Spleen (tissue), 11 donors: ENCODE data around the gene HMCN2. TPM values are rescaled to one million over a fixed set of nuclear protein-coding genes. Genes with fewer than 3 reads are reported as not detected.

Source experiments
- DNase-seq: peaks from one replicate; pipeline ENCODE4 v3.0.0-alpha.2; 2020
- H3K27ac ChIP-seq, 8 donors: fragments of 200-600 bp; sonication (generic) in 7 of 8; 1 replicate in 4 of 8; 2 replicates in 4 of 8; pipeline versions ENCODE4 v1.5.0 to v1.8.0; 2016 to 2021; ENCODE audit warnings: inconsistent platforms in 4 of 8, mild to moderate bottlenecking in 4 of 8, moderate library complexity in 1 of 8
- H3K27me3 ChIP-seq, 7 donors: fragments of 200-600 bp; sonication (generic) in 6 of 7; replicated peaks in 1 of 7; 1 replicate in 4 of 7; 2 replicates in 3 of 7; pipeline versions ENCODE4 v1.5.0 to v1.8.0; 2016 to 2021; ENCODE audit warnings: inconsistent platforms in 3 of 7, mild to moderate bottlenecking in 1 of 7
- H3K36me3 ChIP-seq, 6 donors: fragments of 200-600 bp; sonication (generic) in 5 of 6; 1 replicate in 4 of 6; 2 replicates in 2 of 6; pipeline versions ENCODE4 v1.5.0 to v1.8.0; 2016 to 2021; ENCODE audit warnings: inconsistent platforms in 2 of 6
- H3K4me1 ChIP-seq, 6 donors: fragments of 200-600 bp; sonication (generic) in 5 of 6; 1 replicate in 3 of 6; 2 replicates in 3 of 6; pipeline versions ENCODE4 v1.5.0 to v1.8.0; 2016 to 2021; ENCODE audit warnings: inconsistent platforms in 3 of 6
- H3K4me3 ChIP-seq, 8 donors: fragments of 200-600 bp; sonication (generic) in 7 of 8; 1 replicate in 4 of 8; 2 replicates in 4 of 8; pipeline versions ENCODE4 v1.5.0 to v1.8.0; 2016 to 2021; ENCODE audit warnings: inconsistent platforms in 4 of 8, mild to moderate bottlenecking in 4 of 8, moderate library complexity in 2 of 8
- H3K9me3 ChIP-seq, 8 donors: fragments of 200-600 bp; sonication (generic) in 7 of 8; 1 replicate in 4 of 8; 2 replicates in 4 of 8; pipeline versions ENCODE4 v1.5.0 to v1.8.0; 2016 to 2021; ENCODE audit warnings: inconsistent platforms in 4 of 8
- POLR2A ChIP-seq, 3 donors: fragments of 450-650 bp; IDR thresholded peaks; one replicate each; pipeline ENCODE4 v1.5.1; 2017; ENCODE audit warnings: antibody characterized with exemption in 3 of 3, mild to moderate bottlenecking in 1 of 3
- POLR2AphosphoS5 ChIP-seq, 3 donors: sonication (generic); formaldehyde crosslinking; IDR thresholded peaks; one replicate each; pipeline ENCODE4 v1.5.1; 2017; ENCODE audit warnings: antibody characterized with exemption in 3 of 3
- WGBS, 5 donors: extraction: QIAGEN DNeasy Blood & Tissue Kit in 3 of 5; methylation state at CpG; one replicate each; pipeline versions ENCODE4 v1.1.5 to v1.1.7; 2013 to 2018; 5-methylcytosine and 5-hydroxymethylcytosine counted together
- intact Hi-C: fragments of 100-400 bp; cut with DNase I; formaldehyde crosslinking; loops from one replicate; pipeline ENCODE4 v1.15.0; 2023; ENCODE audit warnings: low total_unique reads
- polyA plus RNA-seq, 3 donors: library from polyadenylated mRNA; stranded (reverse); fragments of 200-250 nt; gene quantifications; one replicate each; pipeline ENCODE4 v1.2.1, GENCODE V29; 2013
- total RNA-seq, 7 donors: library from RNA; depleted of rRNA in 3 of 7; stranded (reverse); fragments of >200 nt in 3 of 7; fragmentation: NEBNext Ultra II Directional in 4 of 7; extraction: Animal tissue kit (Norgen Biotek cat#: 25700) in 4 of 7; gene quantifications; one replicate each; pipeline versions ENCODE4 v1.1.0 to v1.2.1, GENCODE V29; 2016 to 2021
- TF ChIP-seq, protein P1 (sequence below), 11 experiments: fragments of 200-600 bp in 7 of 11; fragments of 450-650 bp in 4 of 11; sonication (generic) in 4 of 11; IDR thresholded peaks in 8 of 11; conservative IDR thresholded peaks in 3 of 11; 1 replicate in 7 of 11; 2 replicates in 4 of 11; pipeline versions ENCODE4 v1.4.0 to v1.8.0; 2016 to 2021; ENCODE audit warnings: antibody characterized with exemption in 11 of 11, inconsistent platforms in 4 of 11, mild to moderate bottlenecking in 1 of 11
- donor health status: healthy with polysubstance abuse.
- donor health status: DM: no; HTN: no; CAD: no; lungs with moderate emphysema.
- donor health status: DM: no; HTN: no; CAD: no.
- donor health status: Bipolar disorder and iron deficiency.
- donor health status: healthy.
- donor health status: DM: no; HTN: no; CAD: no.
- donor health status: DM: yes; HTN: yes; CAD: no.

Gene HMCN2
- total and polyA plus RNA-seq, 10 donors, result 0.09 to 1.9 (median 0.73) TPM

DNA sequence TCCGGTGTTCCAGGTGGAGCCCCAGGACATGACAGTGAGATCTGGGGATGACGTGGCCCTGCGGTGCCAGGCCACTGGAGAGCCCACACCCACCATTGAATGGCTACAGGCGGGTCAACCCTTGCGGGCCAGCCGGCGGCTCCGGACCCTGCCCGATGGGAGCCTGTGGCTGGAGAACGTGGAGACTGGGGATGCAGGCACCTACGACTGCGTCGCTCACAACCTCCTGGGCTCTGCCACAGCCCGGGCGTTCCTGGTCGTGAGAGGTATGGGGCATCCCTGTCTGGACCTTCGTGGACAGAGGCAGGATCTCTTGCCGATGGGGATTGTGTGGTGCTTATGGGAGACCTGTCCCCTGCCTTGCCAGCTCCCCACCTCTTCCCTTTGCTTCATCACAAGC, 153.2 kb downstream of the HMCN2 start:
- Histone ChIP-seq H3K27me3 (peaks cover 0 to 41% (median 0%) of the 10 kb centered on the region in 7 donors), H3K4me3 (no peak overlapping the region), H3K27ac (no peak overlapping the region), H3K36me3 (no peaks in the 10 kb centered on the region), H3K9me3 (no peaks in the 10 kb centered on the region), H3K4me1 (no peaks in the 10 kb centered on the region)
- intact Hi-C loops, result no loop called here
- 91 to 96% (median 94%) methylated on average over 8 to 18 of the region's 18 CpGs for WGBS, 5 donors
- no peak for TF ChIP-seq POLR2A (IDR thresholded peaks at IDR 0.05)
- TF ChIP-seq POLR2AphosphoS5 (IDR thresholded peaks at IDR 0.05), result no peak
- TF ChIP-seq, protein P1, sequence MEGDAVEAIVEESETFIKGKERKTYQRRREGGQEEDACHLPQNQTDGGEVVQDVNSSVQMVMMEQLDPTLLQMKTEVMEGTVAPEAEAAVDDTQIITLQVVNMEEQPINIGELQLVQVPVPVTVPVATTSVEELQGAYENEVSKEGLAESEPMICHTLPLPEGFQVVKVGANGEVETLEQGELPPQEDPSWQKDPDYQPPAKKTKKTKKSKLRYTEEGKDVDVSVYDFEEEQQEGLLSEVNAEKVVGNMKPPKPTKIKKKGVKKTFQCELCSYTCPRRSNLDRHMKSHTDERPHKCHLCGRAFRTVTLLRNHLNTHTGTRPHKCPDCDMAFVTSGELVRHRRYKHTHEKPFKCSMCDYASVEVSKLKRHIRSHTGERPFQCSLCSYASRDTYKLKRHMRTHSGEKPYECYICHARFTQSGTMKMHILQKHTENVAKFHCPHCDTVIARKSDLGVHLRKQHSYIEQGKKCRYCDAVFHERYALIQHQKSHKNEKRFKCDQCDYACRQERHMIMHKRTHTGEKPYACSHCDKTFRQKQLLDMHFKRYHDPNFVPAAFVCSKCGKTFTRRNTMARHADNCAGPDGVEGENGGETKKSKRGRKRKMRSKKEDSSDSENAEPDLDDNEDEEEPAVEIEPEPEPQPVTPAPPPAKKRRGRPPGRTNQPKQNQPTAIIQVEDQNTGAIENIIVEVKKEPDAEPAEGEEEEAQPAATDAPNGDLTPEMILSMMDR (IDR thresholded peaks at IDR 0.05 in 8 of 11, conservative IDR thresholded peaks at IDR 0.05 in 3 of 11), result no peak
- DNase-seq, result no peak

DNA sequence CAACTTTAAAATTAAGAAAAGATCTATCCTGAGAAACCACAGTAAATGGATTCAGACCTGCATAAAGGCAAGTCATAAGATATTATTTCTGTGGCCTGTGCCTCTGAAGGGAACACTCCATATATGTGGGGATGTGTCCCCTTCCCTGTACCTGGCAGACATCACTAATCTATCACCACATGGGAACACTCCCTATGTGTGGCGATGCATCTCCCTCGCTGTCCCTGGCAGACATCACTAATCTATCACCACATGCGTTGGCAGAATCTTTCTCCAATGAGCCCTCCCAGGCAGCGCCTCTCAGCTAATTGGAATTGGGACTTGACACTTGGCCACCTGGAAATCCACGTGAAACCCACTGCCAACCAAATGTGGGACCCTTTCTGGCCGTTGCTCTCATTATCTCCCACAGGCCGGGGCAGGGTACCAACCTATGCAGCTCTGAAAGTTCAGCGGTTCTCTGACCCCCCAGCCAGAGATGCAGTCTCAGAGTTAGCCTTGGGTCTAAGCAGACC, 154.0 kb downstream of the HMCN2 start:
- H3K36me3 ChIP-seq, result no peaks in the 10 kb centered on the region
- 88 to 90% (median 88%) methylated on average over 8 of the region's 8 CpGs for WGBS, 5 donors
- H3K4me3 ChIP-seq, result no peak overlapping the region
- H3K9me3 ChIP-seq, result no peaks in the 10 kb centered on the region
- peaks cover 0 to 36% (median 0%) of the 10 kb centered on the region in 7 donors for H3K27me3 ChIP-seq
- H3K4me1 ChIP-seq, result no peaks in the 10 kb centered on the region
- intact Hi-C loops, result no loop called here
- DNase-seq, result no peak
- no peak for TF ChIP-seq POLR2AphosphoS5 (IDR thresholded peaks at IDR 0.05)
- TF ChIP-seq POLR2A (IDR thresholded peaks at IDR 0.05), result no peak
- TF ChIP-seq, protein P1 (IDR thresholded peaks at IDR 0.05 in 8 of 11, conservative IDR thresholded peaks at IDR 0.05 in 3 of 11), result no peak
- H3K27ac ChIP-seq, result no peak overlapping the region

DNA sequence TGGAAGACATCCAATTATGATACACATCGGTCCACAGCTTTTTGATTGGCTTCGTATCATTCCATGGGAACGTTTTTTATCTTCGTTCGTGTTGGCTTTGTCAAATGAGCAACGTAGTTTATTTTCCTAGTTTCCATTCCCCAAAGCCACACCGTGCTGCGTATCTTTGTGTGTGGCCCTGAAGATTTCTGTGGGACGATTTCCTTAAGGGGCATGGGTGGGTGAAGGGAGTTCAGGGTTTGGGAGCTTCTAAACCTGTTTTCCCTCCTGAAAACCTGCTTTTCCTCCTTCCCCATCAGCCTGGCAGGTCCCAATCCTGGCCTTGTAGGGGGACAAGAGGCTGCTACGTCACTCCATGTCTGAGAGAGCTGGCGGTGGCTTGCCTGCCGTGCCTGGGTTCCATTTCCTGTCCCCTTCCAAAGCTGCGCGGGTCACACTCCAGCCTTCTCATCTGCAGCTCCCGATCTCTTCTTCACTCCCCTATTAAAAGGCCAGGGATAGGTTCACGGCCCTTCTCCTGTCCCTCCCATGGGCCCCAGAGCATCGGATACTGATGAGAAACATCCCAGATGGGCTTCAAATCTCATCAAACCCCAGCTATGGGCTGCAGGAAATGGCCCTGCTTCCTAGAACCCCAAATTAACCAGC, 155.7 kb downstream of the HMCN2 start:
- Histone ChIP-seq H3K36me3 (no peaks in the 10 kb centered on the region), H3K9me3 (no peaks in the 10 kb centered on the region), H3K27me3 (peaks cover 0 to 44% (median 0%) of the 10 kb centered on the region in 7 donors), H3K4me3 (no peak overlapping the region), H3K27ac (no peak overlapping the region), H3K4me1 (no peaks in the 10 kb centered on the region)
- intact Hi-C loops, result no loop called here
- 68 to 82% (median 71%) methylated on average over 17 of the region's 17 CpGs for WGBS, 5 donors
- TF ChIP-seq POLR2A (IDR thresholded peaks at IDR 0.05) (no peak), POLR2AphosphoS5 (IDR thresholded peaks at IDR 0.05) (no peak)
- TF ChIP-seq, protein P1 (IDR thresholded peaks at IDR 0.05 in 8 of 11, conservative IDR thresholded peaks at IDR 0.05 in 3 of 11), result no peak
- DNase-seq, result no peak

DNA sequence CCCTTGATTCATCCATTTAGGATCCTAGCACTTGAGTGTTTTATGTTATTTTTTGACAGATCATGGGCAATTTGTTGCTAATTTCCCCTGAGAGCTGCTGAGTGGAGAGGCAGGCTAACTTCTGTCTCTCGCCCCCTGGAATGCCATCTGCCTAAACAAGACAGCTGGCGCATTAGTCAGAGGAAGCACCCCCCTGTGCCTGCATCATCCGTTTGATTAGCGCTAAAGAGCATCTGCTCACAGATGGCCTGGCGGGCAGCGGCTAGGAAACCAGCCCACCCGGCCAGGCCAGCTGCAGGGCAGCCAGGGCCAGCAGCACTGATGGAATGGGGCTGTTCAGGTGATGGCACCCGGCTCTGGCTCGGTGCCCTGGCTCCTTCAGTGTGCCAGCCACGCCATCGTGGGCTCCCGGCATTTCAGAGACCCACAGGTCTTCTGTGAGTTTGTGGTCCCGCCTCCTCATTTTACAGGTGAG, 156.3 kb downstream of the HMCN2 start:
- TF ChIP-seq POLR2A (IDR thresholded peaks at IDR 0.05) (no peak), POLR2AphosphoS5 (IDR thresholded peaks at IDR 0.05) (no peak)
- TF ChIP-seq, protein P1 (IDR thresholded peaks at IDR 0.05 in 8 of 11, conservative IDR thresholded peaks at IDR 0.05 in 3 of 11), result no peak
- no peaks in the 10 kb centered on the region for H3K9me3 ChIP-seq
- 58 to 73% (median 68%) methylated on average over 9 to 13 of the region's 13 CpGs for WGBS, 5 donors
- no peak overlapping the region for H3K27ac ChIP-seq
- intact Hi-C loops, result no loop called here
- H3K4me3 ChIP-seq, result no peak overlapping the region
- no peaks in the 10 kb centered on the region for H3K36me3 ChIP-seq
- H3K4me1 ChIP-seq, result peaks cover 0 to 2% (median 0%) of the 10 kb centered on the region in 6 donors
- H3K27me3 ChIP-seq, result peaks cover 0 to 42% (median 0%) of the 10 kb centered on the region in 7 donors
- DNase-seq, result no peak
